AG04450 (cell line): ENCODE results near the gene MIR17HG. TPM values are rescaled to one million over a fixed set of nuclear protein-coding genes. Genes with fewer than 3 reads are reported as not detected.

Experiments used
- CTCF ChIA-PET: fragments of 300-600, 350-600 bp; formaldehyde crosslinking; extraction: SDS; loops from one replicate; lab custom pipeline; 2022; ENCODE audit warnings: antibody characterized with exemption, inconsistent platforms; lab: Charles Lee
- POLR2A ChIA-PET: fragments of 350-600 bp; formaldehyde crosslinking; extraction: SDS; loops from one replicate; lab custom pipeline; 2021; ENCODE audit warnings: antibody characterized with exemption, inconsistent platforms; lab: Yijun Ruan, JAX
- DNase-seq: peaks from one replicate; pipeline ENCODE4 v3.0.0-alpha.2; 2011; ENCODE audit warnings: low read depth, low spot score
- H3K27ac ChIP-seq: one replicate; pipeline ENCODE4 v1.5.1; 2012; ENCODE audit warnings: low read depth, low read length, control low read depth
- H3K27me3 ChIP-seq: one replicate; pipeline ENCODE4 v1.6.0; 2012; ENCODE audit warnings: low read length; ENCODE audit not compliant: control insufficient read depth, insufficient read depth
- H3K4me3 ChIP-seq: 2 replicates; pipeline ENCODE4 v1.5.1; 2011; ENCODE audit warnings: mild to moderate bottlenecking, low read depth, low read length, control low read depth
- H3K9me3 ChIP-seq: 2 replicates; pipeline ENCODE4 v1.5.1; 2012; ENCODE audit warnings: low read length; ENCODE audit not compliant: control insufficient read depth, insufficient read depth
- CTCF ChIP-seq: IDR thresholded peaks from 2 replicates; pipeline ENCODE4 v1.5.1; 2011; ENCODE audit warnings: low read depth, low read length, control low read depth, inconsistent platforms
- polyA plus RNA-seq: library from polyadenylated mRNA; depleted of rRNA; stranded (reverse); fragments of >200 nt; gene quantifications from 2 replicates; pipeline ENCODE4 v1.2.3, GENCODE V29; 2011

MIR17HG gene
- polyA plus RNA-seq, 1 experiment: 1.3 TPM

GRCh38 chr13:91346062-91346461, 1.4 kb upstream of the MIR17HG start:
- Histone ChIP-seq H3K27me3 (peaks cover 10% of the 10 kb centered on the region), H3K27ac (no peak overlapping the region), H3K4me3 (no peak overlapping the region), H3K9me3 (no peaks in the 10 kb centered on the region; the same call in 1 of the 2 replicates)
- POLR2A ChIA-PET: no interaction called here
- CTCF ChIA-PET: no interaction called here
- no peak for TF ChIP-seq CTCF
- DNase-seq: no peak

DNA sequence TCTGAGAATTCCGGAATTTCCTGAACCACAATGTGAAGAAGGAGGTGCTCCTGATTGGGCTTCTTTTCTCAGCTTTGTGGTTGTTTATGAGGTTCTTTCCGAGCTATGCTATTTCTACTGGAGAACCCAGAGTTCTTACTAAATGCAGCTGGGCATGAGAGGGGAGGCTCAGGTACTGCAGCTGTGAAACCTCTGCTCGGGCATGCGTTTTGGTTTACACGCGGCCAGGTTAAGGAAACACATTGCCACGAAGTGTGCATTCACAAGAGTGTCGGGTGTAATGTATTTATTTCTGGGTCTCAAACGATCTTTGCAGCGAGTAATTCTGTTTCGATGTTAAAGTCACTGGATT, 661 bp upstream of the MIR17HG start:
- DNase-seq: no peak
- peak overlapping the region; percentile 76 for H3K4me3 ChIP-seq
- no peak for TF ChIP-seq CTCF
- ChIA-PET CTCF (no interaction called here), POLR2A (no interaction called here)
- peaks cover 10% of the 10 kb centered on the region for H3K27me3 ChIP-seq
- no peak overlapping the region for H3K27ac ChIP-seq
- H3K9me3 ChIP-seq: no peaks in the 10 kb centered on the region; the same call in 1 of the 2 replicates

- CTCF ChIA-PET: no interaction called here
- TF ChIP-seq CTCF: no peak
- H3K27ac ChIP-seq: no peak overlapping the region
- peak overlapping the region; percentile 76 for H3K4me3 ChIP-seq
- POLR2A ChIA-PET: no interaction called here
- peaks cover 10% of the 10 kb centered on the region for H3K27me3 ChIP-seq
- no peaks in the 10 kb centered on the region; the same call in 1 of the 2 replicates for H3K9me3 ChIP-seq
- DNase-seq: no peak
Observed at GRCh38 chr13:91347996-91348905, 764 bp downstream of the MIR17HG start.

GRCh38 chr13:91348906-91349435, 1.5 kb downstream of the MIR17HG start:
- peak; percentile 49 for DNase-seq
- POLR2A ChIA-PET: interaction anchor here (0.6 kb wide), 1 partner anchor 547 kb away, joined by 4 read pairs; no protein-coding TSS in a partner anchor
- Histone ChIP-seq H3K4me3 (peak overlapping the region; percentile 76), H3K9me3 (no peaks in the 10 kb centered on the region; the same call in 1 of the 2 replicates), H3K27me3 (peaks cover 10% of the 10 kb centered on the region), H3K27ac (peak overlapping the region; percentile 49)
- TF ChIP-seq CTCF: peak; percentile 86
- CTCF ChIA-PET: interaction anchor here (0.6 to 1.1 kb wide), 14 partner anchors 9 to 375 kb away, joined by 3 to 23 read pairs (median 3); no protein-coding TSS in a partner anchor
